Heart right ventricle (tissue), 16 donors: ENCODE measurements around the gene PEAR1. TPM values are rescaled to one million over a fixed set of nuclear protein-coding genes. Genes with fewer than 3 reads are reported as not detected.

ENCODE experiments used
- ATAC-seq, 8 donors: fragments of 200-7000 bp; cut with Tn5 transposase; one replicate each; pipeline ENCODE4 v1.9.1; 2020; ENCODE audit warnings: mild to moderate bottlenecking in 8 of 8, moderate library complexity in 8 of 8, moderate number of reproducible peaks in 1 of 8
- DNase-seq, 2 donors: peaks; one replicate each; pipeline ENCODE4 v3.0.0-alpha.2; 2020
- H3K27ac ChIP-seq, 10 donors: fragments of 200-600 bp; sonication (generic) in 2 of 10; one replicate each; pipeline versions ENCODE4 v1.5.0 to v1.8.0; 2020 to 2022; ENCODE audit warnings: mild to moderate bottlenecking in 3 of 10
- H3K27me3 ChIP-seq, 7 donors: fragments of 200-600 bp; one replicate each; pipeline ENCODE4 v1.8.0; 2021 to 2022; ENCODE audit warnings: mild to moderate bottlenecking in 2 of 7
- H3K36me3 ChIP-seq, 9 donors: fragments of 200-600 bp; sonication (generic) in 1 of 9; one replicate each; pipeline versions ENCODE4 v1.5.0 to v1.8.0; 2020 to 2022; ENCODE audit warnings: mild to moderate bottlenecking in 2 of 9
- H3K4me1 ChIP-seq, 9 donors: fragments of 200-600 bp; sonication (generic) in 1 of 9; one replicate each; pipeline versions ENCODE4 v1.5.0 to v1.8.0; 2020 to 2022; ENCODE audit warnings: mild to moderate bottlenecking in 4 of 9
- H3K4me3 ChIP-seq, 10 donors: fragments of 200-600 bp; sonication (generic) in 2 of 10; one replicate each; pipeline versions ENCODE4 v1.5.0 to v1.8.0; 2020 to 2022; ENCODE audit warnings: mild to moderate bottlenecking in 7 of 10, moderate library complexity in 2 of 10
- H3K9me3 ChIP-seq, 11 donors: fragments of 200-600 bp in 10 of 11; sonication (generic) in 2 of 11; one replicate each; pipeline versions ENCODE4 v1.5.0 to v1.8.0; 2013 to 2022; ENCODE audit warnings: mild to moderate bottlenecking in 2 of 11, control low read depth in 1 of 11, moderate library complexity in 1 of 11
- CTCF ChIP-seq, 9 donors: fragments of 200-600 bp; sonication (generic) in 2 of 9; IDR thresholded peaks; one replicate each; pipeline versions ENCODE4 v1.5.0 to v1.8.0; 2021 to 2022; ENCODE audit warnings: antibody characterized with exemption in 9 of 9, mild to moderate bottlenecking in 5 of 9, moderate library complexity in 1 of 9
- WGBS, 2 donors: extraction: QIAGEN DNeasy Blood & Tissue Kit; methylation state at CpG; one replicate each; pipeline ENCODE4 v1.1.7; 2013; ENCODE audit warnings: inconsistent platforms in 1 of 2; 5-methylcytosine and 5-hydroxymethylcytosine counted together
- intact Hi-C, 10 donors: fragments of 100-400 bp; cut with DNase I; formaldehyde crosslinking; loops; one replicate each; pipeline versions ENCODE4 v1.11.1 to v1.14.2; 2022
- polyA plus RNA-seq, 2 donors: library from polyadenylated mRNA; stranded (reverse); fragments of 200-250 nt; gene quantifications; one replicate each; pipeline ENCODE4 v1.2.3, GENCODE V29; 2013
- total RNA-seq, 10 donors: library from RNA; stranded (reverse); fragmentation: NEBNext Ultra II Directional in 3 of 10; extraction: Animal tissue kit (Norgen Biotek cat#: 25700) in 3 of 10; gene quantifications; one replicate each; pipeline versions ENCODE4 v1.2.1 to v1.2.4, GENCODE V29; 2021 to 2023
- donor health status: Arrhythmogenic right ventricular cardiomyopathy.
- donor health status: ischemic (EF 13 %, LVEDD 7.1; RV severe dilation, severe dysfunction).
- donor health status: healthy with polysubstance abuse.
- donor health status: DM: no; HTN: yes; CAD: no.
- donor health status: DM: no; HTN: no; CAD: no.
- donor health status: ischemic (EF 25% LVEDD 6.9; RV normal size, moderate dysfunction).
- donor health status: ischemic (EF 25% LVEDD 5.7; RV mildly dilated, moderate dysfunction).
- donor health status: healthy.
- donor health status: DM: yes; HTN: yes; CAD: no.
- donor health status: Ischemic cardiomyopathy.
- donor health status: ischemic (EF 35%, LVEDD 5.7; RV mildly dilated, moderate dysfunction).
- donor health status: nonischemic (EF 11% LVEDD 7.7; RV severe dilation, severe dysfunction).
- donor health status: DM: yes; HTN: yes; CAD: no.
- donor health status: PGD.
- donor health status: ischemic (EF 29% LVEDD 5.4; RV normal size, mild dysfunction).
- donor health status: nonischemic (EF 23%, LVEDD 6.1; RV moderate dilation, normal function).

Gene PEAR1
- total and polyA plus RNA-seq, 12 donors = 3.8 to 13.7 (median 7.1) TPM

- TF ChIP-seq CTCF (IDR thresholded peaks at IDR 0.05) = peak; percentile 66 to 94 (median 88)
- DNase-seq (peak in 1 of 2 donors; percentile 61), ATAC-seq (peak; percentile 66 to 85 (median 76))
- H3K9me3 ChIP-seq = no peaks in the 10 kb centered on the region
- intact Hi-C loops = loop anchor here in 6 of 10 donors (1.0 to 10.0 kb wide), 6 partner anchors 21 to 175 kb away; no protein-coding TSS in a partner anchor
- no peak overlapping the region for H3K27ac ChIP-seq
- no peaks in the 10 kb centered on the region for H3K36me3 ChIP-seq
- 1% methylated on average over 35 of the region's 35 CpGs for WGBS, 2 donors
- peaks cover 8 to 82% (median 60%) of the 10 kb centered on the region in 7 donors for H3K27me3 ChIP-seq
- peak overlapping the region in 9 of 10 donors; percentile 6 to 51 (median 43) for H3K4me3 ChIP-seq
- peaks cover 3 to 36% (median 33%) of the 10 kb centered on the region in 9 donors for H3K4me1 ChIP-seq
These were observed 33.3 kb upstream of the PEAR1 start for GRCh38 chr1:156860113-156860627.

GRCh38 chr1:156860628-156861423 is 32.7 kb upstream of the PEAR1 start, which contains the start of gene NTRK1:
NTRK1 (plus strand) TSS chr1:156860865; CDS start chr1:156860935, 70 bp downstream.
- H3K27ac ChIP-seq = no peak within 1 kb of the TSS
- ATAC-seq (peak in 7 of 8 donors; percentile 38 to 65 (median 55)), DNase-seq (peak in 1 of 2 donors; percentile 47)
- peak within 1 kb of the TSS in 9 of 10 donors; percentile 6 to 51 (median 43) for H3K4me3 ChIP-seq
- 5% methylated on average over 59 to 69 of the region's 69 CpGs for WGBS, 2 donors
- no peaks in the 10 kb centered on the region for H3K9me3 ChIP-seq
- peaks cover 3 to 36% (median 33%) of the 10 kb centered on the region in 9 donors for H3K4me1 ChIP-seq
- peaks cover 8 to 85% (median 61%) of the 10 kb centered on the region in 7 donors for H3K27me3 ChIP-seq
- intact Hi-C loops = loop anchor here in 6 of 10 donors (1.0 to 10.0 kb wide), 6 partner anchors 22 to 176 kb away; no protein-coding TSS in a partner anchor
- TF ChIP-seq CTCF (IDR thresholded peaks at IDR 0.05) = no peak
- no peaks in the 10 kb centered on the region for H3K36me3 ChIP-seq

DNA sequence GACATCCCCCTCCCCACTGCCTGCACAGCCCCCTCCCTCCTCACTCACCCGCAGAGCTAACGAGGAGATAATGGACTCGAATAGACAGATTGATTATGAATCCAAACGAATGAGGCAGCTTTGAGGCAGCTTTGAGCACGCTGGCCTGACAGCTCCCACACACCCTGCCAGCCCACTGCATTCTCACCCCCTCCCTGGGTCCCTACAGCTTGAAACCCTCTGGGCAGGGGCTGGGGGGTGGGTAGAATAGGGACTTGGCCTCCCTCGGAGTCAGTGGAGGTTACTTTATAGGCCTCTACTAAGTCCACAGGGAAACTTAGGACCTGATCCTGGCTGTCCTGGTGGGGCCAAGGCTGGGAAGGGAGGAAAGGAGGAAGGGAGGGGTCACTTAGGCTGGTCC is 30.9 kb upstream of the PEAR1 start:
- DNase-seq = no peak
- intact Hi-C loops = loop anchor here in 5 of 10 donors (5.0 to 10.0 kb wide), 4 partner anchors 60 to 178 kb away; no protein-coding TSS in a partner anchor
- Histone ChIP-seq H3K27ac (no peak overlapping the region), H3K4me1 (peaks cover 3 to 36% (median 33%) of the 10 kb centered on the region in 9 donors), H3K36me3 (no peaks in the 10 kb centered on the region), H3K9me3 (no peaks in the 10 kb centered on the region), H3K27me3 (peaks cover 8 to 82% (median 64%) of the 10 kb centered on the region in 7 donors), H3K4me3 (no peak overlapping the region)
- WGBS, 2 donors = 85 to 86% methylated on average over 6 of the region's 6 CpGs
- TF ChIP-seq CTCF (IDR thresholded peaks at IDR 0.05) = no peak
- no peak for ATAC-seq

DNA sequence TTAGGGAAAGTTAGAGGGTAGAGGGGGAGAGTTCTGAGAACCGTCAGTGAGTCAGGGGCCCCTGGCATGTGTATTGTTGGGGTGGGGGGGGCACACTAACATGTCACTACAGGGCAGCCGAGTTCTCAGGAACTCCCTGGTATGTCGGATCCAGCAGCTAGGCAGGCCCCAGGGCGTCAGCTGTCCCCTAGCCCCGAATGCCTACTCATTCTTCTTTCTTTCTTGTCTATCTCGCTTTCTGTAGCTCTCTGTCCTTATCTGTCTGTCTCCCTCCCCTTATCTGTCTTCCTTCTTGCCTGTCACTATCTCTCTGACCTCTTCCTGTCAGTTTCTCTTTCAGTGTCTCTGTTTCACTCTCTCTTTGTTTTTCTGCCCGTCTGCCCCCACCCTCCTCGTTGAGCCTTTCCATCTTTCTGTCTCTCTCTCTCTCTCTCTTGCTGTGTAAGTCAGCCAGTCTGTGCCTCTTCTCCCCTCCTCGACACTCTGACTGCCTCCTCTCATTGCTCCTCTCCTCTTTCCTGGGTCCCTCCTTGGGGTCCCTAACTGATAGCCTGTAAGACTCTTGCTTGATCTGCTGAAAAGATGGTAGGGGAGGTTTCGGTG is 30.4 kb upstream of the PEAR1 start:
- Histone ChIP-seq H3K4me1 (peaks cover 3 to 33% (median 31%) of the 10 kb centered on the region in 9 donors), H3K4me3 (no peak overlapping the region), H3K36me3 (no peaks in the 10 kb centered on the region), H3K9me3 (no peaks in the 10 kb centered on the region), H3K27me3 (peaks cover 8 to 79% (median 64%) of the 10 kb centered on the region in 7 donors), H3K27ac (no peak overlapping the region)
- no peak for DNase-seq
- WGBS, 2 donors = 77 to 79% methylated on average over 10 of the region's 10 CpGs
- intact Hi-C loops = loop anchor here in 5 of 10 donors (5.0 to 10.0 kb wide), 4 partner anchors 61 to 178 kb away; no protein-coding TSS in a partner anchor
- no peak for TF ChIP-seq CTCF (IDR thresholded peaks at IDR 0.05)
- no peak for ATAC-seq
